Astrocyte of the cerebellum (primary cell): ENCODE measurements around the gene USP43.
A peak's percentile ranks its signal among the peaks of the same experiment; 100 is the strongest.
"Not testable (repeated sequence)": the region's sequence is repeated elsewhere in the genome, so short reads cannot be mapped to it uniquely, and the experiment has no call there.

Source experiments
- DNase-seq: peaks from one replicate; pipeline ENCODE4 v3.0.0-alpha.2; 2011; ENCODE audit warnings: low read depth
- H3K4me3 ChIP-seq: 2 replicates; pipeline ENCODE4 v1.5.1; 2011; ENCODE audit warnings: mild to moderate bottlenecking, low read depth, low read length, moderate library complexity
- CTCF ChIP-seq: IDR thresholded peaks from 2 replicates; pipeline ENCODE4 v1.5.1; 2012; ENCODE audit warnings: low read length, low read depth, moderate library complexity, mild to moderate bottlenecking; ENCODE audit errors: missing control alignments
- in situ Hi-C: cut with HindIII; loops from 2 replicates; pipeline ENCODE4 v1.10.0; 2017; ENCODE audit warnings: low sequenced_read_pairs

Gene USP43

GRCh38 chr17:9661027-9661426 is 15.7 kb downstream of the USP43 start:
- H3K4me3 ChIP-seq, result no peak overlapping the region
- no peak for DNase-seq
- in situ Hi-C loops, result no loop called here
- no peak for TF ChIP-seq CTCF

GRCh38 chr17:9663511-9663910 is 18.2 kb downstream of the USP43 start:
- H3K4me3 ChIP-seq, in situ Hi-C loops, DNase-seq: not testable (repeated sequence)

GRCh38 chr17:9666461-9667050 is 21.2 kb downstream of the USP43 start:
- in situ Hi-C loops, result no loop called here
- TF ChIP-seq CTCF, result no peak
- DNase-seq, result no peak

GRCh38 chr17:9668517-9668916 is 23.2 kb downstream of the USP43 start:
- no peak overlapping the region for H3K4me3 ChIP-seq
- TF ChIP-seq CTCF, result no peak
- DNase-seq, result peak; percentile 80
- in situ Hi-C loops, result no loop called here

More at GRCh38 chr17:9666461-9667050, 21.2 kb downstream of the USP43 start:
- no peak overlapping the region for H3K4me3 ChIP-seq

- TF ChIP-seq CTCF, result no peak
- no peak overlapping the region for H3K4me3 ChIP-seq
- DNase-seq, result no peak
- in situ Hi-C loops, result no loop called here
These were observed 24.3 kb downstream of the USP43 start for GRCh38 chr17:9669551-9670008.

GRCh38 chr17:9670596-9670995 is 25.3 kb downstream of the USP43 start:
- in situ Hi-C loops, result no loop called here
- H3K4me3 ChIP-seq, result no peak overlapping the region
- TF ChIP-seq CTCF, result no peak
- DNase-seq, result no peak

GRCh38 chr17:9671559-9671958 is 26.2 kb downstream of the USP43 start:
- no peak for DNase-seq
- in situ Hi-C loops, result no loop called here
- no peak overlapping the region for H3K4me3 ChIP-seq
- TF ChIP-seq CTCF, result no peak
